K562 (cell line): ENCODE results near the gene ATP5MG. TPM values are rescaled to one million over a fixed set of nuclear protein-coding genes. Genes with fewer than 3 reads are reported as not detected.

Experiments used
- ARID2 ChIP-seq: fragments of 450-650 bp; IDR thresholded peaks from 2 replicates; pipeline ENCODE4 v1.6.1; 2017; ENCODE audit warnings: antibody characterized with exemption, mild to moderate bottlenecking
- CREM ChIP-seq: IDR thresholded peaks from 2 replicates; pipeline ENCODE4 v1.6.1; 2014; ENCODE audit warnings: antibody characterized with exemption, low read depth
- DACH1 ChIP-seq: fragments of 450-650 bp; IDR thresholded peaks from 2 replicates; pipeline ENCODE4 v1.6.1; 2018; ENCODE audit not compliant: partially characterized antibody
- ETV5 ChIP-seq: sonication (generic); formaldehyde crosslinking; IDR thresholded peaks from 2 replicates; pipeline ENCODE4 v1.4.0; 2020; ENCODE audit warnings: low read depth, mild to moderate bottlenecking, missing genetic modification reagents
- EZH2 ChIP-seq: IDR thresholded peaks from 2 replicates; pipeline ENCODE4 v1.6.1; 2012; ENCODE audit warnings: low read depth, mild to moderate bottlenecking, inconsistent platforms, low read length, borderline replicate concordance
- FOSL1 ChIP-seq: fragments of 200-800 bp; sonication (Bioruptor generic); conservative IDR thresholded peaks from 2 replicates; pipeline ENCODE4 v1.6.1; 2016; ENCODE audit warnings: missing genetic modification characterization, missing compliant biosample characterization
- GATAD2A ChIP-seq: fragments of 450-650 bp; IDR thresholded peaks from 2 replicates; pipeline ENCODE4 v1.6.1; 2017
- MEF2A ChIP-seq: IDR thresholded peaks from 2 replicates; pipeline ENCODE4 v1.6.1; 2011; ENCODE audit warnings: low read depth, mild to moderate bottlenecking, low read length, moderate library complexity; ENCODE audit not compliant: control insufficient read depth
- PCBP2 ChIP-seq: fragments of 200-400 bp; formaldehyde crosslinking; IDR thresholded peaks from 2 replicates; pipeline ENCODE4 v1.6.1; 2018; ENCODE audit warnings: low read length, low read depth, mild to moderate bottlenecking, moderate library complexity; ENCODE audit not compliant: poor library complexity, severe bottlenecking
- SRF ChIP-seq, 2 experiments: fragments of 250-450, 450-650 bp in 1 of 2; sonication (Bioruptor Pico) in 1 of 2; sonication (generic) in 1 of 2; formaldehyde crosslinking; IDR thresholded peaks; 2 replicates each; pipeline versions ENCODE4 v1.5.0 to v1.5.1; 2020 to 2022; ENCODE audit warnings: mild to moderate bottlenecking in 1 of 2, missing genetic modification reagents in 1 of 2
- TRIM24 ChIP-seq, 2 experiments: fragments of 450-650 bp; IDR thresholded peaks; 2 replicates each; pipeline ENCODE4 v1.6.1; 2016
- XRCC3 ChIP-seq: fragments of 450-650 bp; IDR thresholded peaks from 2 replicates; pipeline ENCODE4 v1.6.1; 2017; ENCODE audit warnings: mild to moderate bottlenecking, moderate library complexity
- ZNF217 ChIP-seq: sonication (generic); formaldehyde crosslinking; IDR thresholded peaks from 2 replicates; pipeline ENCODE4 v1.8.0; 2022; ENCODE audit warnings: mild to moderate bottlenecking, missing genetic modification reagents
- polyA plus RNA-seq, 8 experiments: library from polyadenylated mRNA; depleted of rRNA in 4 of 8; stranded (reverse) in 5 of 8; unstranded in 3 of 8; fragments of >200 nt; fragmentation: Nextera tagmentation in 2 of 8; fragmentation: Illumina TruSeq in 1 of 8; extraction: Ambion mirVana in 2 of 8; extraction: Trizol in 1 of 8; gene quantifications; 2 replicates each; pipeline versions ENCODE4 v1.2.1 to v1.2.3, GENCODE V29; 2011 to 2014; ENCODE audit warnings: inconsistent platforms in 1 of 8, missing spikeins in 1 of 8
- total RNA-seq, 7 experiments: library from RNA; depleted of rRNA in 6 of 7; stranded (reverse); fragments of >200 nt in 6 of 7; fragmentation: Illumina TruSeq in 2 of 7; extraction: Trizol in 2 of 7; gene quantifications; 2 replicates each; pipeline versions ENCODE4 v1.2.1 to v1.2.3, GENCODE V29; 2011 to 2021; ENCODE audit warnings: low replicate concordance in 1 of 7
- TF ChIP-seq, protein P1 (sequence below): sonication (generic); formaldehyde crosslinking; IDR thresholded peaks from 2 replicates; pipeline ENCODE4 v1.8.0; 2023; ENCODE audit warnings: missing genetic modification reagents, mild to moderate bottlenecking, borderline replicate concordance
- TF ChIP-seq, protein P2 (sequence below): fragments of 250-450 bp; sonication (Bioruptor Pico); IDR thresholded peaks from 2 replicates; pipeline ENCODE4 v1.8.0; 2021; ENCODE audit warnings: mild to moderate bottlenecking, moderate library complexity
- TF ChIP-seq, protein P3 (sequence below): fragments of 250-450 bp; sonication (Bioruptor Pico); IDR thresholded peaks from 2 replicates; pipeline ENCODE4 v1.5.0; 2021; ENCODE audit warnings: mild to moderate bottlenecking, borderline replicate concordance

The ATP5MG gene
- total and polyA plus RNA-seq, 9 of the 15 experiments (the other 6 are each of a cell fraction or from before 2014, with no cell fraction given) = 301 to 2,138 (median 434) TPM

DNA sequence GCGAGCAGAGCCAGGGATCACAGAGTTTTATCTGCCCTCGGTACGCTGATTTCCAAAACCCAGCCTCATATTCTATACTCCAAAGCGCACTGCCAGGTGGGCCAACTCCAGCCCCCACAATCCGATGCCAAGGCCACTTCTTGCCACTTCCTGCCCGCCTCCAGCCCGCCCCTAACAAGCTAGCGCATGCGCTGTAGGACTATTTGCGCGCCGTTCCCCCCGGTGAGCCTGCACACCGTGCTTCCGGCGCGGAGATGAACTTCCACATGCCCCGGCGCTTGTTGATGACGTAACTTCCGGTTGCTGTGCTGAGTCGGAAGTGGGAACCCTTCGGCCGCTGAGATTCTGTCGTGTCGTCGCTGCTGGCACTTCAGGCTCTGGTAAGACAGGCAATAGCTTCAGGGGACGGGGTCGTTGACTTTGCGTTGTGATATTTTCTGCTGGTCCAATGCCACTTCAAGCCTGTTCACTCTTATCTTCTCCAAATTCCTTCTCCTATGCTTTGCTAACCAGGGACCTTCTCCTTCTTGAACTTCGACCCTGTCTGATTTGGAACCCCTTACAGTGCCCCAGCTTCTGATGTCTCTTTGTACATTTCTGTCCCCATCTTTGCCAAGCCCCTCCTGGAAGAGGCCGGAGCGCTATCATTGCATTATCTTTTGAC, 42.0 kb upstream of the ATP5MG start, which contains the start of gene UBE4A (continued):
- TF ChIP-seq XRCC3 (no peak), GATAD2A (no peak), ETV5 (CRISPR knock-in tag) (peak; percentile 88), TRIM24 (IDR thresholded peaks at IDR 0.05) (peak; percentile 10 to 62; a peak in 2 of 4 replicates), FOSL1 (tag) (peak; percentile 49; the same call in 1 of the 2 replicates), ARID2 (no peak), SRF (CRISPR knock-in tag; IDR thresholded peaks at IDR 0.05) (peak in 1 of 2 experiments; percentile 29; a peak in 1 of 4 replicates), CREM (peak; percentile 100), EZH2 (no peak), PCBP2 (no peak), DACH1 (peak; percentile 25), ZNF217 (CRISPR knock-in tag) (no peak), MEF2A (no peak)
- TF ChIP-seq, protein P1, sequence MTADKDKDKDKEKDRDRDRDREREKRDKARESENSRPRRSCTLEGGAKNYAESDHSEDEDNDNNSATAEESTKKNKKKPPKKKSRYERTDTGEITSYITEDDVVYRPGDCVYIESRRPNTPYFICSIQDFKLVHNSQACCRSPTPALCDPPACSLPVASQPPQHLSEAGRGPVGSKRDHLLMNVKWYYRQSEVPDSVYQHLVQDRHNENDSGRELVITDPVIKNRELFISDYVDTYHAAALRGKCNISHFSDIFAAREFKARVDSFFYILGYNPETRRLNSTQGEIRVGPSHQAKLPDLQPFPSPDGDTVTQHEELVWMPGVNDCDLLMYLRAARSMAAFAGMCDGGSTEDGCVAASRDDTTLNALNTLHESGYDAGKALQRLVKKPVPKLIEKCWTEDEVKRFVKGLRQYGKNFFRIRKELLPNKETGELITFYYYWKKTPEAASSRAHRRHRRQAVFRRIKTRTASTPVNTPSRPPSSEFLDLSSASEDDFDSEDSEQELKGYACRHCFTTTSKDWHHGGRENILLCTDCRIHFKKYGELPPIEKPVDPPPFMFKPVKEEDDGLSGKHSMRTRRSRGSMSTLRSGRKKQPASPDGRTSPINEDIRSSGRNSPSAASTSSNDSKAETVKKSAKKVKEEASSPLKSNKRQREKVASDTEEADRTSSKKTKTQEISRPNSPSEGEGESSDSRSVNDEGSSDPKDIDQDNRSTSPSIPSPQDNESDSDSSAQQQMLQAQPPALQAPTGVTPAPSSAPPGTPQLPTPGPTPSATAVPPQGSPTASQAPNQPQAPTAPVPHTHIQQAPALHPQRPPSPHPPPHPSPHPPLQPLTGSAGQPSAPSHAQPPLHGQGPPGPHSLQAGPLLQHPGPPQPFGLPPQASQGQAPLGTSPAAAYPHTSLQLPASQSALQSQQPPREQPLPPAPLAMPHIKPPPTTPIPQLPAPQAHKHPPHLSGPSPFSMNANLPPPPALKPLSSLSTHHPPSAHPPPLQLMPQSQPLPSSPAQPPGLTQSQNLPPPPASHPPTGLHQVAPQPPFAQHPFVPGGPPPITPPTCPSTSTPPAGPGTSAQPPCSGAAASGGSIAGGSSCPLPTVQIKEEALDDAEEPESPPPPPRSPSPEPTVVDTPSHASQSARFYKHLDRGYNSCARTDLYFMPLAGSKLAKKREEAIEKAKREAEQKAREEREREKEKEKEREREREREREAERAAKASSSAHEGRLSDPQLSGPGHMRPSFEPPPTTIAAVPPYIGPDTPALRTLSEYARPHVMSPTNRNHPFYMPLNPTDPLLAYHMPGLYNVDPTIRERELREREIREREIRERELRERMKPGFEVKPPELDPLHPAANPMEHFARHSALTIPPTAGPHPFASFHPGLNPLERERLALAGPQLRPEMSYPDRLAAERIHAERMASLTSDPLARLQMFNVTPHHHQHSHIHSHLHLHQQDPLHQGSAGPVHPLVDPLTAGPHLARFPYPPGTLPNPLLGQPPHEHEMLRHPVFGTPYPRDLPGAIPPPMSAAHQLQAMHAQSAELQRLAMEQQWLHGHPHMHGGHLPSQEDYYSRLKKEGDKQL (CRISPR knock-in tag) = no peak
- TF ChIP-seq, protein P2, sequence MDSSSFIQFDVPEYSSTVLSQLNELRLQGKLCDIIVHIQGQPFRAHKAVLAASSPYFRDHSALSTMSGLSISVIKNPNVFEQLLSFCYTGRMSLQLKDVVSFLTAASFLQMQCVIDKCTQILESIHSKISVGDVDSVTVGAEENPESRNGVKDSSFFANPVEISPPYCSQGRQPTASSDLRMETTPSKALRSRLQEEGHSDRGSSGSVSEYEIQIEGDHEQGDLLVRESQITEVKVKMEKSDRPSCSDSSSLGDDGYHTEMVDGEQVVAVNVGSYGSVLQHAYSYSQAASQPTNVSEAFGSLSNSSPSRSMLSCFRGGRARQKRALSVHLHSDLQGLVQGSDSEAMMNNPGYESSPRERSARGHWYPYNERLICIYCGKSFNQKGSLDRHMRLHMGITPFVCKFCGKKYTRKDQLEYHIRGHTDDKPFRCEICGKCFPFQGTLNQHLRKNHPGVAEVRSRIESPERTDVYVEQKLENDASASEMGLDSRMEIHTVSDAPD = no peak
- TF ChIP-seq, protein P3, sequence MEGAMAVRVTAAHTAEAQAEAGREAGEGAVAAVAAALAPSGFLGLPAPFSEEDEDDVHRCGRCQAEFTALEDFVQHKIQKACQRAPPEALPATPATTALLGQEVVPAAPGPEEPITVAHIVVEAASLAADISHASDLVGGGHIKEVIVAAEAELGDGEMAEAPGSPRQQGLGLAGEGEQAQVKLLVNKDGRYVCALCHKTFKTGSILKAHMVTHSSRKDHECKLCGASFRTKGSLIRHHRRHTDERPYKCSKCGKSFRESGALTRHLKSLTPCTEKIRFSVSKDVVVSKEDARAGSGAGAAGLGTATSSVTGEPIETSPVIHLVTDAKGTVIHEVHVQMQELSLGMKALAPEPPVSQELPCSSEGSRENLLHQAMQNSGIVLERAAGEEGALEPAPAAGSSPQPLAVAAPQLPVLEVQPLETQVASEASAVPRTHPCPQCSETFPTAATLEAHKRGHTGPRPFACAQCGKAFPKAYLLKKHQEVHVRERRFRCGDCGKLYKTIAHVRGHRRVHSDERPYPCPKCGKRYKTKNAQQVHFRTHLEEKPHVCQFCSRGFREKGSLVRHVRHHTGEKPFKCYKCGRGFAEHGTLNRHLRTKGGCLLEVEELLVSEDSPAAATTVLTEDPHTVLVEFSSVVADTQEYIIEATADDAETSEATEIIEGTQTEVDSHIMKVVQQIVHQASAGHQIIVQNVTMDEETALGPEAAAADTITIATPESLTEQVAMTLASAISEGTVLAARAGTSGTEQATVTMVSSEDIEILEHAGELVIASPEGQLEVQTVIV (CRISPR knock-in tag) = no peak
